HG03432 (cell line): ENCODE results near the gene PI4KA.
"Not testable (repeated sequence)": the region's sequence is repeated elsewhere in the genome, so short reads cannot be mapped to it uniquely, and the experiment has no call there.

Experiments used
- ATAC-seq: cut with Tn5 transposase; IDR thresholded peaks from one replicate; pipeline ENCODE4 v1.9.1; 2021; ENCODE audit warnings: mild to moderate bottlenecking, moderate library complexity; ENCODE audit not compliant: unreplicated experiment

PI4KA gene

GRCh38 chr22:20779014-20779817 is 79.4 kb downstream of the PI4KA start:
- no peak for ATAC-seq

- no peak for ATAC-seq
Measured at GRCh38 chr22:20777420-20778177, 81.0 kb downstream of the PI4KA start.

- ATAC-seq: no peak
Measured at GRCh38 chr22:20776624-20777405, 81.8 kb downstream of the PI4KA start.

- no peak for ATAC-seq
Measured at GRCh38 chr22:20775342-20775895, 83.2 kb downstream of the PI4KA start.

- ATAC-seq: no peak
Measured at GRCh38 chr22:20774882-20775281, 83.7 kb downstream of the PI4KA start.

- no peak for ATAC-seq
Measured at GRCh38 chr22:20773793-20774212, 84.8 kb downstream of the PI4KA start, which contains the start of gene SERPIND1. SERPIND1 (plus strand) TSS chr22:20774113; CDS start chr22:20779313, 5,200 bp downstream.

- ATAC-seq: no peak
Measured at GRCh38 chr22:20771918-20772625, 86.5 kb downstream of the PI4KA start.

GRCh38 chr22:20769496-20769826 is 89.2 kb downstream of the PI4KA start:
- ATAC-seq: not testable (repeated sequence)

- no peak for ATAC-seq
Measured at GRCh38 chr22:20766530-20766929, 92.1 kb downstream of the PI4KA start.

GRCh38 chr22:20765938-20766337 is 92.7 kb downstream of the PI4KA start:
- ATAC-seq: no peak

- no peak for ATAC-seq
Measured at GRCh38 chr22:20764729-20765128, 93.9 kb downstream of the PI4KA start.

- no peak for ATAC-seq
Measured at GRCh38 chr22:20764471-20764720, 94.2 kb downstream of the PI4KA start.

- ATAC-seq: no peak
Measured at GRCh38 chr22:20763630-20764470, 94.8 kb downstream of the PI4KA start.

- no peak for ATAC-seq
Measured at GRCh38 chr22:20762233-20762796, 96.3 kb downstream of the PI4KA start.

- no peak for ATAC-seq
Measured at GRCh38 chr22:20761536-20761935, 97.1 kb downstream of the PI4KA start.

GRCh38 chr22:20760084-20760483 is 98.5 kb downstream of the PI4KA start:
- ATAC-seq: no peak

GRCh38 chr22:20758688-20759087 is 99.9 kb downstream of the PI4KA start:
- no peak for ATAC-seq

- no peak for ATAC-seq
Measured at GRCh38 chr22:20756846-20757245, 101.8 kb downstream of the PI4KA start.

GRCh38 chr22:20752873-20753272 is 105.7 kb downstream of the PI4KA start:
- ATAC-seq: no peak
